ENCODE measurements around the gene OR4D11. TPM values are rescaled to one million over a fixed set of nuclear protein-coding genes. Genes with fewer than 3 reads are reported as not detected.

OR4D11 gene
- total and polyA plus RNA-seq, 9 of the 15 experiments (the other 6 are each of a cell fraction or from before 2014, with no cell fraction given): not detected

- 0 out of 4 replicates have a peak, but pooled peaks of 1 of the 2 experiments have one; percentile 36 for TF ChIP-seq UBTF (IDR thresholded peaks at IDR 0.05; ENCODE audit: borderline replicate concordance in 1 of 2, low read depth in 2 of 2, low read length in 2 of 2)
- no peak for TF ChIP-seq ZNF77 (CRISPR knock-in tag; IDR thresholded peaks at IDR 0.05)
- TF ChIP-seq KDM1A (IDR thresholded peaks at IDR 0.05): peak in 1 of 2 experiments; percentile 63; a peak in 1 of 4 replicates
- TF ChIP-seq, protein P1, sequence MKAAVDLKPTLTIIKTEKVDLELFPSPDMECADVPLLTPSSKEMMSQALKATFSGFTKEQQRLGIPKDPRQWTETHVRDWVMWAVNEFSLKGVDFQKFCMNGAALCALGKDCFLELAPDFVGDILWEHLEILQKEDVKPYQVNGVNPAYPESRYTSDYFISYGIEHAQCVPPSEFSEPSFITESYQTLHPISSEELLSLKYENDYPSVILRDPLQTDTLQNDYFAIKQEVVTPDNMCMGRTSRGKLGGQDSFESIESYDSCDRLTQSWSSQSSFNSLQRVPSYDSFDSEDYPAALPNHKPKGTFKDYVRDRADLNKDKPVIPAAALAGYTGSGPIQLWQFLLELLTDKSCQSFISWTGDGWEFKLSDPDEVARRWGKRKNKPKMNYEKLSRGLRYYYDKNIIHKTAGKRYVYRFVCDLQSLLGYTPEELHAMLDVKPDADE (conservative IDR thresholded peaks at IDR 0.05; ENCODE audit: control insufficient read depth, low read depth, low read length): no peak
- TF ChIP-seq ZMIZ1 (IDR thresholded peaks at IDR 0.05; ENCODE audit: low read depth in 2 of 2, low read length in 2 of 2): no peak
- no peak for TF ChIP-seq PPARD (CRISPR knock-in tag; IDR thresholded peaks at IDR 0.05)
- no peak for TF ChIP-seq ZSCAN29 (IDR thresholded peaks at IDR 0.05)
- no peak for TF ChIP-seq ZNF76 (CRISPR knock-in tag; IDR thresholded peaks at IDR 0.05; ENCODE audit: borderline replicate concordance)
- TF ChIP-seq E2F8 (IDR thresholded peaks at IDR 0.05; ENCODE audit: low read depth, partially characterized antibody): no peak
- peak; percentile 70 for TF ChIP-seq BHLHE40 (IDR thresholded peaks at IDR 0.05; ENCODE audit: low read length)
- TF ChIP-seq, protein P2, sequence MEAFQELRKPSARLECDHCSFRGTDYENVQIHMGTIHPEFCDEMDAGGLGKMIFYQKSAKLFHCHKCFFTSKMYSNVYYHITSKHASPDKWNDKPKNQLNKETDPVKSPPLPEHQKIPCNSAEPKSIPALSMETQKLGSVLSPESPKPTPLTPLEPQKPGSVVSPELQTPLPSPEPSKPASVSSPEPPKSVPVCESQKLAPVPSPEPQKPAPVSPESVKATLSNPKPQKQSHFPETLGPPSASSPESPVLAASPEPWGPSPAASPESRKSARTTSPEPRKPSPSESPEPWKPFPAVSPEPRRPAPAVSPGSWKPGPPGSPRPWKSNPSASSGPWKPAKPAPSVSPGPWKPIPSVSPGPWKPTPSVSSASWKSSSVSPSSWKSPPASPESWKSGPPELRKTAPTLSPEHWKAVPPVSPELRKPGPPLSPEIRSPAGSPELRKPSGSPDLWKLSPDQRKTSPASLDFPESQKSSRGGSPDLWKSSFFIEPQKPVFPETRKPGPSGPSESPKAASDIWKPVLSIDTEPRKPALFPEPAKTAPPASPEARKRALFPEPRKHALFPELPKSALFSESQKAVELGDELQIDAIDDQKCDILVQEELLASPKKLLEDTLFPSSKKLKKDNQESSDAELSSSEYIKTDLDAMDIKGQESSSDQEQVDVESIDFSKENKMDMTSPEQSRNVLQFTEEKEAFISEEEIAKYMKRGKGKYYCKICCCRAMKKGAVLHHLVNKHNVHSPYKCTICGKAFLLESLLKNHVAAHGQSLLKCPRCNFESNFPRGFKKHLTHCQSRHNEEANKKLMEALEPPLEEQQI (IDR thresholded peaks at IDR 0.05): peak; percentile 8; the same call in 1 of the 2 replicates
- TF ChIP-seq, protein P3, sequence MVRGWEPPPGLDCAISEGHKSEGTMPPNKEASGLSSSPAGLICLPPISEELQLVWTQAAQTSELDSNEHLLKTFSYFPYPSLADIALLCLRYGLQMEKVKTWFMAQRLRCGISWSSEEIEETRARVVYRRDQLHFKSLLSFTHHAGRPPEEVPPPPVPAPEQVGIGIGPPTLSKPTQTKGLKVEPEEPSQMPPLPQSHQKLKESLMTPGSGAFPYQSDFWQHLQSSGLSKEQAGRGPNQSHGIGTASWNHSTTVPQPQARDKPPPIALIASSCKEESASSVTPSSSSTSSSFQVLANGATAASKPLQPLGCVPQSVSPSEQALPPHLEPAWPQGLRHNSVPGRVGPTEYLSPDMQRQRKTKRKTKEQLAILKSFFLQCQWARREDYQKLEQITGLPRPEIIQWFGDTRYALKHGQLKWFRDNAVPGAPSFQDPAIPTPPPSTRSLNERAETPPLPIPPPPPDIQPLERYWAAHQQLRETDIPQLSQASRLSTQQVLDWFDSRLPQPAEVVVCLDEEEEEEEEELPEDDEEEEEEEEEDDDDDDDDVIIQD (CRISPR knock-in tag; IDR thresholded peaks at IDR 0.05): no peak
These were observed 41.4 kb downstream of the OR4D11 start (continued) for GRCh38 chr11:59544869-59545178.

Data from K562 (cell line).